Calu3 (cell line): ENCODE measurements around the gene RAPGEF5. TPM values are rescaled to one million over a fixed set of nuclear protein-coding genes. Genes with fewer than 3 reads are reported as not detected.

ENCODE experiments used
- BruUV-seq: library from RNA; stranded (reverse); fragments of 400-500 nt; replicated peaks from 2 replicates; lab custom pipeline; 2021; lab: Mats Ljungman, UMichigan
- CTCF ChIA-PET: fragments of 300-600 bp; sonication (Branson Sonifier 250); formaldehyde crosslinking; loops from one replicate; lab custom pipeline; 2022; ENCODE audit warnings: antibody characterized with exemption; lab: Charles Lee
- DNase-seq: peaks from one replicate; pipeline ENCODE4 v3.0.0; 2022
- H3K27ac Mint-ChIP-seq: one replicate; pipeline ENCODE4 v1.8.0; 2022; ENCODE audit warnings: mixed read lengths; ENCODE audit not compliant: unreplicated experiment
- H3K27me3 Mint-ChIP-seq: one replicate; pipeline ENCODE4 v1.8.0; 2022; ENCODE audit warnings: mixed read lengths; ENCODE audit not compliant: unreplicated experiment
- H3K36me3 Mint-ChIP-seq: one replicate; pipeline ENCODE4 v1.8.0; 2022; ENCODE audit warnings: mild to moderate bottlenecking, moderate library complexity, mixed read lengths; ENCODE audit not compliant: insufficient read depth, unreplicated experiment
- H3K4me1 Mint-ChIP-seq: one replicate; pipeline ENCODE4 v1.8.0; 2022; ENCODE audit warnings: mild to moderate bottlenecking, low read depth, mixed read lengths; ENCODE audit not compliant: unreplicated experiment
- H3K4me3 Mint-ChIP-seq: one replicate; pipeline ENCODE4 v1.8.0; 2022; ENCODE audit warnings: mild to moderate bottlenecking, low read depth, moderate library complexity, mixed read lengths; ENCODE audit not compliant: unreplicated experiment
- H3K9me3 Mint-ChIP-seq: one replicate; pipeline ENCODE4 v1.8.0; 2022; ENCODE audit warnings: low read depth, mixed read lengths; ENCODE audit not compliant: unreplicated experiment
- CTCF ChIP-seq: fragments of 200-600 bp; IDR thresholded peaks from one replicate; pipeline ENCODE4 v1.8.0; 2022; ENCODE audit warnings: antibody characterized with exemption; ENCODE audit not compliant: unreplicated experiment
- intact Hi-C: fragments of 100-400 bp; cut with micrococcal nuclease; formaldehyde crosslinking; loops from one replicate; pipeline ENCODE4 v1.10.0; 2022; ENCODE audit not compliant: unreplicated experiment
- total RNA-seq: library from RNA; stranded (reverse); gene quantifications from 2 replicates; pipeline ENCODE4 v1.2.3, GENCODE V29; 2022

Gene RAPGEF5
- total RNA-seq, 1 experiment from 2014 or later: 108 TPM

- H3K4me3 Mint-ChIP-seq: no peak overlapping the region
- H3K27ac Mint-ChIP-seq: no peak overlapping the region
- BruUV-seq: no TSS peak
- CTCF ChIA-PET: interaction anchor here (1.3 kb wide), 1 partner anchor 132 kb away, joined by 3 read pairs; no protein-coding TSS in a partner anchor
- peaks cover 6% of the 10 kb centered on the region for H3K36me3 Mint-ChIP-seq
- no peaks in the 10 kb centered on the region for H3K9me3 Mint-ChIP-seq
- H3K27me3 Mint-ChIP-seq: no peaks in the 10 kb centered on the region
- intact Hi-C loops: no loop called here
- peaks cover 37% of the 10 kb centered on the region for H3K4me1 Mint-ChIP-seq
- TF ChIP-seq CTCF: no peak
- DNase-seq: no peak
Observed at GRCh38 chr7:22320416-22320815, 36.5 kb downstream of the RAPGEF5 start.

- no peak for TF ChIP-seq CTCF
- intact Hi-C loops: no loop called here
- no peak for DNase-seq
- BruUV-seq: no TSS peak
- Mint-ChIP-seq H3K4me3 (no peak overlapping the region), H3K4me1 (peaks cover 30% of the 10 kb centered on the region), H3K9me3 (no peaks in the 10 kb centered on the region), H3K27me3 (no peaks in the 10 kb centered on the region), H3K36me3 (peaks cover 9% of the 10 kb centered on the region), H3K27ac (no peak overlapping the region)
- CTCF ChIA-PET: interaction anchor here (0.7 to 1.4 kb wide), 5 partner anchors 10 to 132 kb away, joined by 3 to 4 read pairs (median 3); no protein-coding TSS in a partner anchor
Observed at GRCh38 chr7:22319424-22320403, 37.2 kb downstream of the RAPGEF5 start.

- H3K27ac Mint-ChIP-seq: no peak overlapping the region
- H3K9me3 Mint-ChIP-seq: no peaks in the 10 kb centered on the region
- CTCF ChIA-PET: interaction anchor here (0.6 to 0.9 kb wide), 2 partner anchors 9 to 734 kb away, joined by 3 to 6 read pairs; no protein-coding TSS in a partner anchor
- no peaks in the 10 kb centered on the region for H3K27me3 Mint-ChIP-seq
- TF ChIP-seq CTCF: no peak
- no peak overlapping the region for H3K4me3 Mint-ChIP-seq
- peaks cover 22% of the 10 kb centered on the region for H3K36me3 Mint-ChIP-seq
- DNase-seq: no peak
- intact Hi-C loops: no loop called here
- BruUV-seq: no TSS peak
- peaks cover 19% of the 10 kb centered on the region for H3K4me1 Mint-ChIP-seq
Observed at GRCh38 chr7:22318376-22318775, 38.6 kb downstream of the RAPGEF5 start.

GRCh38 chr7:22317632-22318031 is 39.3 kb downstream of the RAPGEF5 start:
- CTCF ChIA-PET: no interaction called here
- H3K36me3 Mint-ChIP-seq: peaks cover 27% of the 10 kb centered on the region
- no peak for TF ChIP-seq CTCF
- no peak overlapping the region for H3K27ac Mint-ChIP-seq
- no peaks in the 10 kb centered on the region for H3K9me3 Mint-ChIP-seq
- intact Hi-C loops: no loop called here
- no peaks in the 10 kb centered on the region for H3K27me3 Mint-ChIP-seq
- peaks cover 19% of the 10 kb centered on the region for H3K4me1 Mint-ChIP-seq
- no peak overlapping the region for H3K4me3 Mint-ChIP-seq
- no peak for DNase-seq
- no TSS peak for BruUV-seq
